Kidney capillary endothelial cell (primary cell): ENCODE results near the gene HLCS.

ENCODE experiments used
- DNase-seq: peaks from one replicate; pipeline ENCODE4 v3.0.0-alpha.2; 2018; ENCODE audit warnings: low spot score

Gene HLCS

GRCh38 chr21:36719614-36720013 lies 246.9 kb downstream of the HLCS start:
- no peak for DNase-seq

- DNase-seq: no peak
Measured at GRCh38 chr21:36718951-36719501, 247.4 kb downstream of the HLCS start.

GRCh38 chr21:36717976-36718375 lies 248.5 kb downstream of the HLCS start:
- no peak for DNase-seq

GRCh38 chr21:36716836-36717235 lies 249.6 kb downstream of the HLCS start:
- no peak for DNase-seq

GRCh38 chr21:36716387-36716786 lies 250.1 kb downstream of the HLCS start:
- DNase-seq: no peak

GRCh38 chr21:36713746-36714145 lies 252.7 kb downstream of the HLCS start:
- DNase-seq: no peak

GRCh38 chr21:36710729-36711048 lies 255.8 kb downstream of the HLCS start:
- DNase-seq: no peak

GRCh38 chr21:36709868-36710728 lies 256.4 kb downstream of the HLCS start:
- no peak for DNase-seq

- no peak for DNase-seq
Measured at GRCh38 chr21:36709030-36709867, 257.2 kb downstream of the HLCS start.

GRCh38 chr21:36708286-36709029 lies 258.0 kb downstream of the HLCS start:
- DNase-seq: no peak

- DNase-seq: no peak
Measured at GRCh38 chr21:36707763-36708285, 258.6 kb downstream of the HLCS start.

- no peak for DNase-seq
Measured at GRCh38 chr21:36706951-36707762, 259.3 kb downstream of the HLCS start.

GRCh38 chr21:36706482-36706852 lies 260.0 kb downstream of the HLCS start:
- no peak for DNase-seq

- no peak for DNase-seq
Measured at GRCh38 chr21:36705679-36706481, 260.6 kb downstream of the HLCS start.

GRCh38 chr21:36704958-36705678 lies 261.4 kb downstream of the HLCS start:
- no peak for DNase-seq

- no peak for DNase-seq
Measured at GRCh38 chr21:36704281-36704957, 262.1 kb downstream of the HLCS start.

- no peak for DNase-seq
Measured at GRCh38 chr21:36703626-36704280, 262.7 kb downstream of the HLCS start.

- no peak for DNase-seq
Measured at GRCh38 chr21:36703123-36703522, 263.3 kb downstream of the HLCS start.

- no peak for DNase-seq
Measured at GRCh38 chr21:36702622-36702968, 263.9 kb downstream of the HLCS start.
